Tibial artery (tissue), 4 donors: ENCODE measurements around the gene TBCD.

ENCODE experiments used
- DNase-seq, 2 donors: peaks; one replicate each; pipeline ENCODE4 v3.0.0-alpha.2; 2019
- H3K27ac ChIP-seq, 2 donors: fragments of 200-600 bp; sonication (generic) in 1 of 2; 1 replicate in 1 of 2; 2 replicates in 1 of 2; pipeline ENCODE4 v1.5.1; 2018 to 2019; ENCODE audit warnings: mild to moderate bottlenecking in 1 of 2
- H3K27me3 ChIP-seq, 2 donors: fragments of 200-600 bp; sonication (generic) in 1 of 2; one replicate each; pipeline versions ENCODE4 v1.5.1 to v1.6.0; 2016 to 2019
- H3K36me3 ChIP-seq, 3 donors: fragments of 200-600 bp; sonication (generic) in 2 of 3; one replicate each; pipeline ENCODE4 v1.5.1; 2016 to 2019; ENCODE audit warnings: mild to moderate bottlenecking in 2 of 3
- H3K4me1 ChIP-seq, 4 donors: fragments of 200-600 bp; sonication (generic) in 2 of 4; 1 replicate in 3 of 4; 2 replicates in 1 of 4; pipeline ENCODE4 v1.5.1; 2016 to 2019
- H3K4me3 ChIP-seq, 2 donors: fragments of 200-600 bp; sonication (generic) in 1 of 2; 1 replicate in 1 of 2; 2 replicates in 1 of 2; pipeline ENCODE4 v1.5.1; 2018 to 2019; ENCODE audit warnings: mild to moderate bottlenecking in 2 of 2
- H3K9me3 ChIP-seq, 3 donors: fragments of 200-600 bp; sonication (generic) in 1 of 3; one replicate each; pipeline ENCODE4 v1.5.1; 2016 to 2019
- CTCF ChIP-seq, 2 experiments: fragments of 200-600 bp in 1 of 2; fragments of 450-650 bp in 1 of 2; IDR thresholded peaks; one replicate each; pipeline ENCODE4 v1.5.1; 2017 to 2019; ENCODE audit warnings: antibody characterized with exemption in 2 of 2, mild to moderate bottlenecking in 1 of 2, moderate library complexity in 1 of 2
- intact Hi-C: fragments of 100-400 bp; cut with DNase I; formaldehyde crosslinking; loops from one replicate; pipeline ENCODE4 v1.15.0; 2023; ENCODE audit warnings: low total_unique reads

TBCD gene

GRCh38 chr17:82805823-82806222, 54.0 kb downstream of the TBCD start:
- DNase-seq, result no peak
- TF ChIP-seq CTCF (IDR thresholded peaks at IDR 0.05), result no peak
- H3K36me3 ChIP-seq, result peaks cover 0 to 49% (median 26%) of the 10 kb centered on the region in 3 donors
- H3K27me3 ChIP-seq, result no peaks in the 10 kb centered on the region
- peaks cover 0 to 12% (median 8%) of the 10 kb centered on the region in 4 donors for H3K4me1 ChIP-seq
- no peak overlapping the region for H3K4me3 ChIP-seq
- H3K27ac ChIP-seq, result no peak overlapping the region
- intact Hi-C loops, result no loop called here
- no peaks in the 10 kb centered on the region for H3K9me3 ChIP-seq

- H3K4me3 ChIP-seq, result no peak overlapping the region
- no peak for TF ChIP-seq CTCF (IDR thresholded peaks at IDR 0.05)
- no peaks in the 10 kb centered on the region for H3K9me3 ChIP-seq
- intact Hi-C loops, result no loop called here
- peaks cover 0 to 49% (median 29%) of the 10 kb centered on the region in 3 donors for H3K36me3 ChIP-seq
- peaks cover 0 to 12% (median 8%) of the 10 kb centered on the region in 4 donors for H3K4me1 ChIP-seq
- no peak for DNase-seq
- no peak overlapping the region for H3K27ac ChIP-seq
- H3K27me3 ChIP-seq, result no peaks in the 10 kb centered on the region
These were observed 54.8 kb downstream of the TBCD start for GRCh38 chr17:82806645-82807044.

DNA sequence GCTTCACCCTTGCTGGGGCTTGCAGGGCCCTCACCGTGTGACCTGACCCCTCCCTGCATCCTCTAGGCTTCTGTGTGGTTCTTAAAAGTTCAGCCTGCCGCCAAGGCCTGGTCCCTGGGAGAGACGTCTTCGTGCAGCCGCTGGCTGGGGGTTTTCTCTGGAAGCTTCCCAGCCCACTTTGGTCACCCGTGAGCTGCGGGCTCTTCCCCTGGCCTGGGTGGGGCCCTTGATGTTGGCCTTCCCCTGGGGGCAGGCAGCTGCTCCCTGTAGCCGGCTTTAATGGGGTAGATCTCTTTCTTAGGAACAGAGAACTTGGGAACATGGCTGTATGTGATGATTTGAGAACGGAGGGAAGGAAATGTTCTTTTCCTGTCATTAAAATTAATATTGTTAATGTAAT, 55.2 kb downstream of the TBCD start:
- no peak for DNase-seq
- no peaks in the 10 kb centered on the region for H3K27me3 ChIP-seq
- H3K9me3 ChIP-seq, result no peaks in the 10 kb centered on the region
- H3K27ac ChIP-seq, result no peak overlapping the region
- H3K4me3 ChIP-seq, result no peak overlapping the region
- intact Hi-C loops, result no loop called here
- peaks cover 0 to 52% (median 34%) of the 10 kb centered on the region in 3 donors for H3K36me3 ChIP-seq
- no peak for TF ChIP-seq CTCF (IDR thresholded peaks at IDR 0.05)
- peaks cover 0 to 12% (median 8%) of the 10 kb centered on the region in 4 donors for H3K4me1 ChIP-seq

DNA sequence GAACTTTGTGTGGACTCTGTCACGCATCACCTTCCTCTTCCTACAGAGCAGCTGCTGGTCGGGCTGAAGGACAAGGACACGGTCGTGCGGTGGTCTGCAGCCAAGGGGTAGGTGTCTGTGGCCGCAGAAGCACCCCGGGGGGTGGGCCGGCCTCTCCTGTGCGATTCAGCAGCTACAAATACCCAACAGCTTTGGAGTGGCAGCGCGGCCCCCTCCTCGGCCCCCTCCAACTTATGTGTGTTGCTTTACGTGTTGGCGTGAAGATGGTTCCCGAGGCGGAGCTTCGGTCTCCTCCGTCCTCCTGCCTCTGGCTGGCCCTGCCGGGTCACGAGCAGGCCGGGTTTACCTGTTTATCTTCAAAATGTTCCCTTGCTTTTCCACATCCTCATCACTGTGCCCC, 55.7 kb downstream of the TBCD start:
- intact Hi-C loops, result no loop called here
- DNase-seq, result no peak
- Histone ChIP-seq H3K27ac (no peak overlapping the region), H3K36me3 (peaks cover 0 to 56% (median 38%) of the 10 kb centered on the region in 3 donors), H3K9me3 (no peaks in the 10 kb centered on the region), H3K27me3 (no peaks in the 10 kb centered on the region), H3K4me1 (peaks cover 0 to 12% (median 8%) of the 10 kb centered on the region in 4 donors), H3K4me3 (no peak overlapping the region)
- TF ChIP-seq CTCF (IDR thresholded peaks at IDR 0.05), result no peak

DNA sequence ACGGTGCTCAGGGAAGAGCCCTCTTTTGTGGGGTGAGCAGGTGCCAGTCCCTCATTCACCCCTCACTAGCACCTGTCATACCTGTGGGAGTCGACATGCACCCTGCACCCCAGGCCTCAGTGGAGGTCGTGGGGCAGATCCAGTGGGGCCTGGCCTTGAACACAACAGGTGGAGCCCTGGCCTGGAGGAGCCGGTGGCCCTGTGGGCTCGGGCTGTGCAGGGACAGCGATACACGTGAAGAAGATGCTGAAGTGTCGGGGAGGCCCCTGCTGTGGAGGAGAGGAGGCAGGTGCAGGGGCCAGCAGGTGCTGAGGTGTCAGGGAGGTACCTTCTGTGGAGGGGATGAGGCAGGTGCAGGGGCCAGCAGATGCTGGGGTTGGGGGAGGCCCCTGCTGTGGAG, 56.1 kb downstream of the TBCD start:
- Histone ChIP-seq H3K4me3 (no peak overlapping the region), H3K27me3 (no peaks in the 10 kb centered on the region), H3K9me3 (no peaks in the 10 kb centered on the region), H3K36me3 (peaks cover 0 to 59% (median 41%) of the 10 kb centered on the region in 3 donors), H3K27ac (no peak overlapping the region), H3K4me1 (peaks cover 0 to 12% (median 8%) of the 10 kb centered on the region in 4 donors)
- intact Hi-C loops, result no loop called here
- no peak for DNase-seq
- TF ChIP-seq CTCF (IDR thresholded peaks at IDR 0.05), result no peak
